Endothelial cell of umbilical vein (primary cell): ENCODE measurements around the gene PDE11A. TPM values are rescaled to one million over a fixed set of nuclear protein-coding genes. Genes with fewer than 3 reads are reported as not detected.

ENCODE experiments used
- BruUV-seq: library from RNA; stranded (reverse); fragments of 400-500 nt; replicated peaks from 2 replicates; lab custom pipeline; 2021; lab: Mats Ljungman, UMichigan
- CTCF ChIA-PET: fragments of 300-600, 350-600 bp; sonication (Branson Sonifier 250); formaldehyde crosslinking; loops from one replicate; lab custom pipeline; 2021; ENCODE audit warnings: antibody characterized with exemption, inconsistent platforms; lab: Charles Lee
- POLR2A ChIA-PET: fragments of 300-600, 350-600 bp; sonication (Branson Sonifier 250); formaldehyde crosslinking; loops from one replicate; lab custom pipeline; 2021; ENCODE audit warnings: antibody characterized with exemption, inconsistent platforms; lab: Charles Lee
- DNase-seq: peaks from one replicate; pipeline ENCODE4 v3.0.0-alpha.2; 2011; ENCODE audit warnings: low read depth, low spot score
- FAIRE-seq: peaks from 2 replicates; lab custom pipeline; 2011; peaks lifted over from hg19 to GRCh38; lab: Jason Lieb, UNC
- H2AFZ ChIP-seq: 2 replicates; pipeline ENCODE4 v1.6.0; 2012; ENCODE audit warnings: low read depth, low read length, control low read depth, inconsistent platforms
- H3K27ac ChIP-seq: 2 replicates; pipeline ENCODE4 v1.5.1; 2011; ENCODE audit warnings: low read depth, mild to moderate bottlenecking, control low read depth, low read length, moderate library complexity; ENCODE audit not compliant: insufficient read depth
- H3K27me3 ChIP-seq, 2 experiments: 2 replicates each; pipeline versions ENCODE4 v1.6.0 to v1.6.1; 2011; ENCODE audit warnings: low read length in 2 of 2, mixed read lengths in 1 of 2; ENCODE audit not compliant: control insufficient read depth in 2 of 2, insufficient read depth in 2 of 2
- H3K36me3 ChIP-seq, 2 experiments: 2 replicates in 1 of 2; 3 replicates in 1 of 2; pipeline ENCODE4 v1.5.1; 2011; ENCODE audit warnings: low read length in 2 of 2, mild to moderate bottlenecking in 1 of 2, moderate library complexity in 1 of 2; ENCODE audit not compliant: control insufficient read depth in 2 of 2, insufficient read depth in 2 of 2; ENCODE audit errors: extremely low read depth in 1 of 2
- H3K4me1 ChIP-seq: 3 replicates; pipeline ENCODE4 v1.5.1; 2011; ENCODE audit warnings: mild to moderate bottlenecking, low read length; ENCODE audit not compliant: control insufficient read depth, insufficient read depth; ENCODE audit errors: extremely low read depth
- H3K4me2 ChIP-seq: 2 replicates; pipeline ENCODE4 v1.6.1; 2011; ENCODE audit warnings: low read length, control low read depth, mixed read lengths; ENCODE audit not compliant: insufficient read depth
- H3K4me3 ChIP-seq, 3 experiments: fragments of 200-600 bp in 1 of 3; sonication (generic), shearing (Covaris generic) in 1 of 3; replicated peaks in 1 of 3; 2 replicates each; pipeline ENCODE4 v1.5.1; 2011 to 2016; ENCODE audit warnings: control low read depth in 3 of 3, low read length in 3 of 3, mild to moderate bottlenecking in 2 of 3, inconsistent platforms in 1 of 3, low read depth in 1 of 3, moderate library complexity in 1 of 3; ENCODE audit not compliant: insufficient read depth in 1 of 3
- H3K79me2 ChIP-seq: 2 replicates; pipeline ENCODE4 v1.6.0; 2012; ENCODE audit warnings: low read length, inconsistent platforms; ENCODE audit not compliant: control insufficient read depth, insufficient read depth
- H3K9ac ChIP-seq: replicated peaks from 2 replicates; pipeline ENCODE3; 2011; ENCODE audit warnings: low read length, control low read depth; ENCODE audit not compliant: insufficient read depth; ENCODE audit errors: extremely low read depth
- H3K9me1 ChIP-seq: replicated peaks from 3 replicates; pipeline ENCODE4 v1.6.0; 2011; ENCODE audit warnings: mild to moderate bottlenecking, low read length; ENCODE audit not compliant: control insufficient read depth, insufficient read depth; ENCODE audit errors: extremely low read depth
- H3K9me3 ChIP-seq: replicated peaks from 2 replicates; pipeline ENCODE4 v1.5.1; 2012; ENCODE audit warnings: low read length, inconsistent platforms; ENCODE audit not compliant: control insufficient read depth, insufficient read depth
- H4K20me1 ChIP-seq: replicated peaks from 2 replicates; pipeline ENCODE3; 2011; ENCODE audit warnings: mild to moderate bottlenecking, low read length; ENCODE audit not compliant: control insufficient read depth, insufficient read depth; ENCODE audit errors: extremely low read depth
- CTCF ChIP-seq, 2 donors: IDR thresholded peaks; 1 replicate in 1 of 2; 2 replicates in 1 of 2; pipeline ENCODE4 v1.5.1; 2011; ENCODE audit warnings: low read length in 2 of 2, mild to moderate bottlenecking in 2 of 2, moderate library complexity in 2 of 2, control low read depth in 1 of 2, inconsistent platforms in 1 of 2, low read depth in 1 of 2; ENCODE audit not compliant: insufficient read depth in 1 of 2; ENCODE audit errors: extremely low read depth in 1 of 2
- EZH2 ChIP-seq: IDR thresholded peaks from 2 replicates; pipeline ENCODE4 v1.6.1; 2012; ENCODE audit warnings: borderline replicate concordance, low read depth, mild to moderate bottlenecking, moderate library complexity, low read length, inconsistent platforms; ENCODE audit not compliant: severe bottlenecking
- FOS ChIP-seq: IDR thresholded peaks from 2 replicates; pipeline ENCODE4 v1.6.1; 2011; ENCODE audit warnings: mild to moderate bottlenecking, low read length, moderate library complexity, borderline replicate concordance; ENCODE audit not compliant: insufficient read depth
- JUN ChIP-seq: IDR thresholded peaks from 2 replicates; pipeline ENCODE4 v1.6.1; 2011; ENCODE audit warnings: borderline replicate concordance, low read depth; ENCODE audit not compliant: insufficient read length, insufficient read depth
- POLR2A ChIP-seq: IDR thresholded peaks from 2 replicates; pipeline ENCODE4 v1.6.1; 2012; ENCODE audit warnings: low read depth, mild to moderate bottlenecking, control low read depth, low read length
- dilution Hi-C: fragments of 300-500 bp; cut with MboI; formaldehyde crosslinking; loops from one replicate; pipeline ENCODE4 v1.15.0; 2019; ENCODE audit warnings: low sequenced_read_pairs; ENCODE audit not compliant: extremely low pct_ligation_motif_present
- intact Hi-C: fragments of 100-400 bp; cut with micrococcal nuclease; formaldehyde crosslinking; loops from one replicate; pipeline ENCODE4 v1.10.0; 2022
- polyA plus RNA-seq, 4 experiments: library from polyadenylated mRNA; depleted of rRNA in 3 of 4; stranded (reverse) in 3 of 4; unstranded in 1 of 4; fragments of >200 nt; gene quantifications; 2 replicates each; pipeline versions ENCODE4 v1.2.1 to v1.2.3, GENCODE V29; 2011 to 2012; ENCODE audit warnings: missing spikeins in 1 of 4
- total RNA-seq: library from RNA; stranded (reverse); gene quantifications from 2 replicates; pipeline ENCODE4 v1.2.3, GENCODE V29; 2021

PDE11A gene
- total and polyA plus RNA-seq, 2 donors (not counting 3 experiments of a cell fraction or from before 2014, with no cell fraction given): 0.07 to 0.51 TPM

- Histone ChIP-seq H3K4me2 (no peak overlapping the region), H3K4me3 (no peak overlapping the region), H3K27ac (no peak overlapping the region), H3K36me3 (no peaks in the 10 kb centered on the region), H4K20me1 (no peaks in the 10 kb centered on the region), H2AFZ (no peak overlapping the region), H3K4me1 (no peaks in the 10 kb centered on the region), H3K9ac (no peak overlapping the region), H3K9me3 (no peaks in the 10 kb centered on the region), H3K79me2 (no peaks in the 10 kb centered on the region), H3K9me1 (no peaks in the 10 kb centered on the region), H3K27me3 (peaks cover 4 to 8% of the 10 kb centered on the region in 2 experiments)
- no TSS peak for BruUV-seq
- dilution Hi-C loops: no loop called here
- intact Hi-C loops: no loop called here
- ChIA-PET CTCF (no interaction called here), POLR2A (no interaction called here)
- FAIRE-seq (no peak), DNase-seq (no peak)
- TF ChIP-seq JUN (no peak), CTCF (IDR thresholded peaks at IDR 0.05; ENCODE audit: extremely low read depth in 1 of 2, insufficient read depth in 1 of 2, low read depth in 1 of 2, low read length in 2 of 2) (no peak), FOS (no peak), EZH2 (no peak), POLR2A (no peak)
Observed at GRCh38 chr2:177671662-177672061, 400.9 kb downstream of the PDE11A start.
